Measurements from ENCODE around the gene IRX3. TPM values are rescaled to one million over a fixed set of nuclear protein-coding genes. Genes with fewer than 3 reads are reported as not detected.

The IRX3 gene
- total and polyA plus RNA-seq, 2 experiments from 2014 or later: 0.90 to 1.6 TPM

- TF ChIP-seq CTCF (conservative IDR thresholded peaks at IDR 0.05; ENCODE audit: low read depth in 2 of 2) (no peak), POLR2AphosphoS5 (IDR thresholded peaks at IDR 0.05; ENCODE audit: low read depth) (no peak), CREB1 (CRISPR knock-in tag; IDR thresholded peaks at IDR 0.05; ENCODE audit: low read depth) (no peak), REST (IDR thresholded peaks at IDR 0.05; ENCODE audit: unreplicated experiment) (no peak)
Measured at GRCh38 chr16:54289945-54290832, 3.6 kb upstream of the IRX3 start (continued).

GRCh38 chr16:54289242-54289944, 2.8 kb upstream of the IRX3 start:
- H3K27me3 Mint-ChIP-seq (ENCODE audit: insufficient read depth, low read depth, poor library complexity): peaks cover 81% of the 10 kb centered on the region
- peaks cover 88% of the 10 kb centered on the region for H3K27me3 ChIP-seq (ENCODE audit: insufficient read depth)
- H3K4me3 ChIP-seq: peak overlapping the region; percentile 73

More at GRCh38 chr16:54289242-54289944, 2.8 kb upstream of the IRX3 start:
- H3K27ac Mint-ChIP-seq: no peak overlapping the region
- no peaks in the 10 kb centered on the region; the same call in 2 of the 3 replicates for H3K9me3 Mint-ChIP-seq
- Histone ChIP-seq H3K27ac (ENCODE audit: low read depth) (no peak overlapping the region), H3K9me2 (ENCODE audit: insufficient read depth) (no peaks in the 10 kb centered on the region), H3K36me3 (ENCODE audit: insufficient read depth) (no peaks in the 10 kb centered on the region), H2AFZ (peak overlapping the region; percentile 95), H4K20me1 (replicated peaks; ENCODE audit: insufficient read depth) (0 out of 2 replicates have a peak, but pooled peaks cover 5% of the 10 kb centered on the region), H3K4me1 (ENCODE audit: insufficient read depth) (peaks cover 19% of the 10 kb centered on the region), H3K4me2 (peak overlapping the region; percentile 90), H3K79me2 (replicated peaks; ENCODE audit: insufficient read depth) (no peaks in the 10 kb centered on the region), H3F3A (replicated peaks; ENCODE audit: low read depth) (no peaks in the 10 kb centered on the region; the same call in 1 of the 2 replicates)
- TF ChIP-seq POLR2AphosphoS5 (IDR thresholded peaks at IDR 0.05; ENCODE audit: low read depth) (no peak), CREB1 (CRISPR knock-in tag; IDR thresholded peaks at IDR 0.05; ENCODE audit: low read depth) (0 out of 2 replicates have a peak, but pooled peaks have one; percentile 4), EZH2 (IDR thresholded peaks at IDR 0.05; ENCODE audit: low read depth, unreplicated experiment) (peak; percentile 89)
- peaks cover 34% of the 10 kb centered on the region for H3K4me1 Mint-ChIP-seq
- peak; percentile 86 for DNase-seq (ENCODE audit: low spot score)
- no peaks in the 10 kb centered on the region for H3K36me3 Mint-ChIP-seq (ENCODE audit: low read depth)
- peak overlapping the region; percentile 68 for H3K4me3 Mint-ChIP-seq
- peak; percentile 16 for ATAC-seq

Measured in GM23338 (cell line).